Measurements from ENCODE around the gene FKBP3.

GRCh38 chr14:45072126-45072525 is 62.2 kb downstream of the FKBP3 start:
- TF ChIP-seq CTCF (IDR thresholded peaks at IDR 0.05 in 8 of 11, conservative IDR thresholded peaks at IDR 0.05 in 3 of 11), result no peak
- no peak for TF ChIP-seq POLR2A (IDR thresholded peaks at IDR 0.05)

Measured in spleen (tissue), 7 donors.